Activated CD8-positive, alpha-beta T cell treated with anti-CD3 and anti-CD28 coated beads, Interleukin-2, amount 10 ng/mL, durations not matched to agents 7 days and 5 days (primary cell): ENCODE measurements around the gene WDFY4. TPM values are rescaled to one million over a fixed set of nuclear protein-coding genes. Genes with fewer than 3 reads are reported as not detected.

Experiments
- ATAC-seq: fragments of 150-1000 bp; cut with Tn5 transposase; one replicate; pipeline ENCODE4 v1.10.0; 2021; ENCODE audit warnings: moderate library complexity
- CTCF ChIA-PET: fragments of 350-600 bp; sonication (Branson Sonifier 250); formaldehyde crosslinking; loops from one replicate; lab custom pipeline; 2021; ENCODE audit warnings: antibody characterized with exemption; lab: Charles Lee
- POLR2A ChIA-PET: fragments of 350-600 bp; sonication (Branson Sonifier 250); formaldehyde crosslinking; loops from one replicate; lab custom pipeline; 2021; ENCODE audit warnings: antibody characterized with exemption; lab: Charles Lee
- DNase-seq: peaks from one replicate; pipeline ENCODE4 v3.0.0-alpha.2; 2020
- H3K27ac Mint-ChIP-seq: one replicate; pipeline ENCODE4 v1.8.0; 2021; ENCODE audit warnings: mild to moderate bottlenecking, mixed read lengths
- H3K27me3 Mint-ChIP-seq: one replicate; pipeline ENCODE4 v1.8.0; 2021; ENCODE audit warnings: low read depth, mixed read lengths
- H3K36me3 Mint-ChIP-seq: one replicate; pipeline ENCODE4 v1.8.0; 2021; ENCODE audit warnings: low read depth, mixed read lengths
- H3K4me1 Mint-ChIP-seq: one replicate; pipeline ENCODE4 v1.8.0; 2021; ENCODE audit warnings: low read depth, mixed read lengths
- H3K4me3 Mint-ChIP-seq: one replicate; pipeline ENCODE4 v1.8.0; 2021; ENCODE audit warnings: mild to moderate bottlenecking, mixed read lengths
- H3K9me3 Mint-ChIP-seq: one replicate; pipeline ENCODE4 v1.8.0; 2022; ENCODE audit warnings: mixed read lengths; ENCODE audit not compliant: insufficient read depth
- total RNA-seq, 2 experiments: library from RNA; stranded (reverse); gene quantifications; one replicate each; pipeline ENCODE4 v1.2.3, GENCODE V29; 2021

WDFY4 gene
- total RNA-seq, 2 experiments from 2014 or later: 0.16 to 0.37 TPM

GRCh38 chr10:48769706-48770435, 85.2 kb downstream of the WDFY4 start:
- ATAC-seq (no peak), DNase-seq (no peak)
- ChIA-PET POLR2A (no interaction called here), CTCF (no interaction called here)
- Mint-ChIP-seq H3K4me1 (no peaks in the 10 kb centered on the region), H3K9me3 (no peaks in the 10 kb centered on the region), H3K36me3 (no peaks in the 10 kb centered on the region), H3K27me3 (no peaks in the 10 kb centered on the region), H3K27ac (no peak overlapping the region), H3K4me3 (no peak overlapping the region)

- POLR2A ChIA-PET: no interaction called here
- ATAC-seq: no peak
- no peaks in the 10 kb centered on the region for H3K27me3 Mint-ChIP-seq
- CTCF ChIA-PET: no interaction called here
- no peak for DNase-seq
- no peak overlapping the region for H3K4me3 Mint-ChIP-seq
- no peaks in the 10 kb centered on the region for H3K4me1 Mint-ChIP-seq
- no peak overlapping the region for H3K27ac Mint-ChIP-seq
- H3K36me3 Mint-ChIP-seq: no peaks in the 10 kb centered on the region
- no peaks in the 10 kb centered on the region for H3K9me3 Mint-ChIP-seq
Measured at GRCh38 chr10:48770561-48771089, 86.0 kb downstream of the WDFY4 start.

GRCh38 chr10:48771234-48771633, 86.6 kb downstream of the WDFY4 start:
- Mint-ChIP-seq H3K4me3 (no peak overlapping the region), H3K4me1 (no peaks in the 10 kb centered on the region), H3K36me3 (no peaks in the 10 kb centered on the region), H3K9me3 (no peaks in the 10 kb centered on the region), H3K27me3 (no peaks in the 10 kb centered on the region), H3K27ac (no peak overlapping the region)
- no peak for DNase-seq
- ATAC-seq: no peak
- POLR2A ChIA-PET: no interaction called here
- CTCF ChIA-PET: no interaction called here

GRCh38 chr10:48772059-48772458, 87.4 kb downstream of the WDFY4 start:
- no peak for ATAC-seq
- no peaks in the 10 kb centered on the region for H3K36me3 Mint-ChIP-seq
- ChIA-PET CTCF (no interaction called here), POLR2A (no interaction called here)
- H3K4me3 Mint-ChIP-seq: no peak overlapping the region
- H3K27ac Mint-ChIP-seq: no peak overlapping the region
- no peaks in the 10 kb centered on the region for H3K27me3 Mint-ChIP-seq
- H3K4me1 Mint-ChIP-seq: no peaks in the 10 kb centered on the region
- no peaks in the 10 kb centered on the region for H3K9me3 Mint-ChIP-seq
- DNase-seq: no peak

GRCh38 chr10:48773580-48773979, 88.9 kb downstream of the WDFY4 start:
- no peaks in the 10 kb centered on the region for H3K4me1 Mint-ChIP-seq
- ChIA-PET CTCF (no interaction called here), POLR2A (no interaction called here)
- peak; percentile 5 for DNase-seq
- no peaks in the 10 kb centered on the region for H3K9me3 Mint-ChIP-seq
- H3K4me3 Mint-ChIP-seq: no peak overlapping the region
- no peaks in the 10 kb centered on the region for H3K36me3 Mint-ChIP-seq
- no peak overlapping the region for H3K27ac Mint-ChIP-seq
- ATAC-seq: no peak
- H3K27me3 Mint-ChIP-seq: no peaks in the 10 kb centered on the region

GRCh38 chr10:48774416-48775205, 89.9 kb downstream of the WDFY4 start:
- ATAC-seq: no peak
- no peak overlapping the region for H3K27ac Mint-ChIP-seq
- no peak overlapping the region for H3K4me3 Mint-ChIP-seq
- no peaks in the 10 kb centered on the region for H3K9me3 Mint-ChIP-seq
- ChIA-PET CTCF (no interaction called here), POLR2A (no interaction called here)
- no peaks in the 10 kb centered on the region for H3K4me1 Mint-ChIP-seq
- H3K36me3 Mint-ChIP-seq: no peaks in the 10 kb centered on the region
- no peaks in the 10 kb centered on the region for H3K27me3 Mint-ChIP-seq
- DNase-seq: peak; percentile 3

- Mint-ChIP-seq H3K27ac (no peak overlapping the region), H3K27me3 (no peaks in the 10 kb centered on the region), H3K4me3 (no peak overlapping the region), H3K9me3 (no peaks in the 10 kb centered on the region), H3K36me3 (no peaks in the 10 kb centered on the region), H3K4me1 (no peaks in the 10 kb centered on the region)
- DNase-seq: peak; percentile 14
- no peak for ATAC-seq
- CTCF ChIA-PET: no interaction called here
- POLR2A ChIA-PET: no interaction called here
Measured at GRCh38 chr10:48775206-48775517, 90.5 kb downstream of the WDFY4 start.

- no peaks in the 10 kb centered on the region for H3K9me3 Mint-ChIP-seq
Measured at GRCh38 chr10:48776005-48776522, 91.4 kb downstream of the WDFY4 start.

GRCh38 chr10:48776528-48776927, 91.9 kb downstream of the WDFY4 start:
- Mint-ChIP-seq H3K9me3 (no peaks in the 10 kb centered on the region), H3K36me3 (no peaks in the 10 kb centered on the region), H3K4me1 (no peaks in the 10 kb centered on the region), H3K4me3 (no peak overlapping the region), H3K27ac (no peak overlapping the region), H3K27me3 (no peaks in the 10 kb centered on the region)
- POLR2A ChIA-PET: no interaction called here
- CTCF ChIA-PET: no interaction called here
- no peak for DNase-seq
- ATAC-seq: no peak

More at GRCh38 chr10:48776005-48776522, 91.4 kb downstream of the WDFY4 start:
- Mint-ChIP-seq H3K27me3 (no peaks in the 10 kb centered on the region), H3K27ac (no peak overlapping the region), H3K4me3 (no peak overlapping the region), H3K36me3 (no peaks in the 10 kb centered on the region), H3K4me1 (no peaks in the 10 kb centered on the region)
- ChIA-PET CTCF (no interaction called here), POLR2A (no interaction called here)
- peak; percentile 12 for DNase-seq
- ATAC-seq: no peak

- Mint-ChIP-seq H3K9me3 (no peaks in the 10 kb centered on the region), H3K4me1 (no peaks in the 10 kb centered on the region), H3K4me3 (no peak overlapping the region), H3K36me3 (no peaks in the 10 kb centered on the region), H3K27me3 (peaks cover 3% of the 10 kb centered on the region), H3K27ac (no peak overlapping the region)
- ATAC-seq: no peak
- DNase-seq: peak; percentile 1
- ChIA-PET CTCF (no interaction called here), POLR2A (no interaction called here)
Measured at GRCh38 chr10:48777110-48777509, 92.4 kb downstream of the WDFY4 start.

GRCh38 chr10:48778193-48778857, 93.7 kb downstream of the WDFY4 start:
- Mint-ChIP-seq H3K36me3 (no peaks in the 10 kb centered on the region), H3K27ac (no peak overlapping the region), H3K9me3 (no peaks in the 10 kb centered on the region), H3K27me3 (peaks cover 9% of the 10 kb centered on the region), H3K4me1 (no peaks in the 10 kb centered on the region), H3K4me3 (no peak overlapping the region)
- DNase-seq: peak; percentile 9
- CTCF ChIA-PET: no interaction called here
- POLR2A ChIA-PET: no interaction called here
- no peak for ATAC-seq

GRCh38 chr10:48779077-48779476, 94.4 kb downstream of the WDFY4 start:
- ATAC-seq: no peak
- POLR2A ChIA-PET: no interaction called here

More at GRCh38 chr10:48779077-48779476, 94.4 kb downstream of the WDFY4 start:
- H3K9me3 Mint-ChIP-seq: no peaks in the 10 kb centered on the region
- DNase-seq: peak; percentile 10
- CTCF ChIA-PET: no interaction called here
- no peak overlapping the region for H3K4me3 Mint-ChIP-seq
- no peaks in the 10 kb centered on the region for H3K36me3 Mint-ChIP-seq
- no peaks in the 10 kb centered on the region for H3K4me1 Mint-ChIP-seq
- H3K27me3 Mint-ChIP-seq: peaks cover 9% of the 10 kb centered on the region
- no peak overlapping the region for H3K27ac Mint-ChIP-seq
